H4 (cell line): ENCODE data around the gene TTC23. TPM values are rescaled to one million over a fixed set of nuclear protein-coding genes. Genes with fewer than 3 reads are reported as not detected.

Experiments used
- DNase-seq: peaks from one replicate; pipeline ENCODE4 v3.0.0-alpha.2; 2015; ENCODE audit warnings: low spot score
- total RNA-seq: library from RNA; depleted of rRNA; stranded (reverse); fragments of >200 nt; shearing (Covaris generic); gene quantifications from 2 replicates; pipeline ENCODE4 v1.2.3, GENCODE V29; 2014

Gene TTC23
- total RNA-seq, 1 experiment from 2014 or later: 20.6 TPM

- DNase-seq: no peak
Measured at GRCh38 chr15:99137877-99138276, 111.5 kb downstream of the TTC23 start.

GRCh38 chr15:99137111-99137546 lies 112.3 kb downstream of the TTC23 start:
- no peak for DNase-seq

GRCh38 chr15:99135194-99135593 lies 114.2 kb downstream of the TTC23 start:
- DNase-seq: peak; percentile 29

GRCh38 chr15:99134317-99134821 lies 115.0 kb downstream of the TTC23 start:
- no peak for DNase-seq

GRCh38 chr15:99132634-99133287 lies 116.6 kb downstream of the TTC23 start:
- no peak for DNase-seq

GRCh38 chr15:99132122-99132521 lies 117.3 kb downstream of the TTC23 start:
- DNase-seq: no peak

GRCh38 chr15:99131441-99132023 lies 117.8 kb downstream of the TTC23 start:
- DNase-seq: no peak

- no peak for DNase-seq
Measured at GRCh38 chr15:99130765-99131440, 118.5 kb downstream of the TTC23 start.

- no peak for DNase-seq
Measured at GRCh38 chr15:99130314-99130713, 119.1 kb downstream of the TTC23 start.

- DNase-seq: no peak
Measured at GRCh38 chr15:99129644-99130043, 119.7 kb downstream of the TTC23 start.

GRCh38 chr15:99128411-99128810 lies 121.0 kb downstream of the TTC23 start:
- DNase-seq: no peak

- DNase-seq: no peak
Measured at GRCh38 chr15:99127773-99128172, 121.6 kb downstream of the TTC23 start.

GRCh38 chr15:99126930-99127329 lies 122.5 kb downstream of the TTC23 start:
- no peak for DNase-seq

- DNase-seq: no peak
Measured at GRCh38 chr15:99126131-99126588, 123.2 kb downstream of the TTC23 start.

- no peak for DNase-seq
Measured at GRCh38 chr15:99125061-99125891, 124.1 kb downstream of the TTC23 start.

GRCh38 chr15:99124641-99125040 lies 124.7 kb downstream of the TTC23 start:
- DNase-seq: no peak

- DNase-seq: peak; percentile 99
Measured at GRCh38 chr15:99123713-99124451, 125.5 kb downstream of the TTC23 start.

- DNase-seq: no peak
Measured at GRCh38 chr15:99122831-99123712, 126.3 kb downstream of the TTC23 start.

GRCh38 chr15:99121691-99122410 lies 127.5 kb downstream of the TTC23 start:
- DNase-seq: no peak
